ENCODE results near the gene MED13L.

- TF ChIP-seq CTCF (optimal IDR thresholded peaks at IDR 0.05 in 1 of 3, IDR thresholded peaks at IDR 0.05 in 1 of 3, conservative IDR thresholded peaks at IDR 0.05 in 1 of 3; ENCODE audit: extremely low read depth in 1 of 3, insufficient read depth in 2 of 3, low read length in 3 of 3) (no peak), EZH2 (IDR thresholded peaks at IDR 0.05; ENCODE audit: low read length) (no peak)
These were observed 156.0 kb downstream of the MED13L start for GRCh38 chr12:116121453-116121871.

All from keratinocyte (primary cell).